Cardiac fibroblast (primary cell): ENCODE results near the gene GPR150.
"Not testable (repeated sequence)": the region's sequence is repeated elsewhere in the genome, so short reads cannot be mapped to it uniquely, and the experiment has no call there.

Experiments used
- DNase-seq, 2 donors: peaks; one replicate each; pipeline versions ENCODE4 v3.0.0 to v3.0.0-alpha.2; 2010; ENCODE audit warnings: low read depth in 2 of 2
- H3K4me3 ChIP-seq, 2 donors: replicated peaks in 1 of 2; 1 replicate in 1 of 2; 2 replicates in 1 of 2; pipeline ENCODE4 v1.5.1; 2011; ENCODE audit warnings: low read depth in 2 of 2, low read length in 2 of 2, mild to moderate bottlenecking in 2 of 2, moderate library complexity in 1 of 2
- CTCF ChIP-seq: IDR thresholded peaks from one replicate; pipeline ENCODE4 v1.5.1; 2011; ENCODE audit warnings: low read depth, mild to moderate bottlenecking, low read length, inconsistent platforms

The GPR150 gene

GRCh38 chr5:95628933-95629332, 9.0 kb downstream of the GPR150 start:
- DNase-seq: no peak
- no peak for TF ChIP-seq CTCF
- no peak overlapping the region for H3K4me3 ChIP-seq

- TF ChIP-seq CTCF: no peak
- DNase-seq: no peak
These were observed 10.6 kb downstream of the GPR150 start for GRCh38 chr5:95630394-95630917.

GRCh38 chr5:95631255-95631958, 11.5 kb downstream of the GPR150 start:
- TF ChIP-seq CTCF: no peak
- DNase-seq: peak; percentile 88 to 89

More at GRCh38 chr5:95630394-95630917, 10.6 kb downstream of the GPR150 start:
- no peak overlapping the region for H3K4me3 ChIP-seq

GRCh38 chr5:95631991-95632675, 12.2 kb downstream of the GPR150 start:
- DNase-seq: peak; percentile 54 to 92
- TF ChIP-seq CTCF: no peak
- no peak overlapping the region for H3K4me3 ChIP-seq

More at GRCh38 chr5:95631255-95631958, 11.5 kb downstream of the GPR150 start:
- H3K4me3 ChIP-seq: no peak overlapping the region

GRCh38 chr5:95632942-95633341, 13.1 kb downstream of the GPR150 start:
- not testable (repeated sequence) for H3K4me3 ChIP-seq, DNase-seq

- H3K4me3 ChIP-seq: no peak overlapping the region
- no peak for DNase-seq
- TF ChIP-seq CTCF: no peak
These were observed 13.8 kb downstream of the GPR150 start for GRCh38 chr5:95633671-95634070.

GRCh38 chr5:95634081-95634480, 14.2 kb downstream of the GPR150 start:
- no peak for TF ChIP-seq CTCF
- DNase-seq: no peak
- H3K4me3 ChIP-seq: no peak overlapping the region
